SW480 (cell line): Measurements from ENCODE around the gene PAK6.

Experiments used
- DNase-seq: peaks from one replicate; pipeline ENCODE4 v3.0.0-alpha.2; 2016; ENCODE audit warnings: low spot score

Gene PAK6

GRCh38 chr15:40312370-40313158, 73.7 kb downstream of the PAK6 start:
- DNase-seq: no peak

GRCh38 chr15:40313531-40314398, 74.9 kb downstream of the PAK6 start:
- peak; percentile 39 for DNase-seq

DNA sequence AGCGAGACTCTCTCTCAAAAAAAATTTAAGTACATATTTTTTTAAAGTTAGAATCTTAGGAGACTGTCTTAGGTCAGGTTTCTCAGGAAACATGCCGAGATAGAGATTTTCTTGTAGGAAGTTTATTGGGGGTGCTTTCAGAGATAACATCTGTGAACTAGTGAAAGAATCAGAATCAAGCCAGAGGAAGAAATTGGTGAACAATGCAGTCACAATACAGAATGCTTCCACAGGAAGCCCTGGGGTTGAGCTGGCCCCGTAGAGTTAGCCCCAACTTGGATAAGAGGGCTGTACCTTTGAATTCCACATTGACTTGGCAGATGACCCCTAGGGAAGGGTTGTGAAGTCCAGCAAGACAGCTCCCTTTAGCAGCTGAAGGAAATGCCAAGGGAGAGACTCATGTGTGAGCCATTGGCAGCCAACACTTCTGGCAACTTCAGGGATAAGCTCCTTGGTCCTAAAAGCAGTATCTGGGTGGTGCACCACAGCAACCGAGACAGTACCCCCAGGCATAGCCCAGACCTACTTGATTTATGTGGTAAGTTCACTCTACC, 75.9 kb downstream of the PAK6 start:
- DNase-seq: no peak

DNA sequence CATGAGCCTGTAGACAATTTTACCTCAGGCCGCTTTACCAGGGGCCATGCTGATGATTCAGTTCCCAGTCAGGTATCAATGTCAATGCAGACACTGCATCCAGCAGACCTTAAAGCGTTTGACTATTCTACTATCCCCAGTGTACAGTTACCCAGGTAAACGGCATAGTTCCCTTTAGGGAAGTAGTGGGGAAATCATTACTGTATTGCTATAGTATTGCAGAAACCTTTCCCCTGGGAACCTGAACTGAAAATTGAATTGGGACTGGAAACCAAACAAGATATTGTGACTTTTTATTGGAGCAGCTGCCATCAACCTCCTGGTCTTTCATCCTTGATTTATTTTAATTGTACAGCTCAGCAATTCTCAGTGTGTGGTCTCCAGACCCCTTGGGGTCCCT, 78.1 kb downstream of the PAK6 start:
- DNase-seq: no peak

- no peak for DNase-seq
Measured at GRCh38 chr15:40317580-40317979, 78.7 kb downstream of the PAK6 start.

DNA sequence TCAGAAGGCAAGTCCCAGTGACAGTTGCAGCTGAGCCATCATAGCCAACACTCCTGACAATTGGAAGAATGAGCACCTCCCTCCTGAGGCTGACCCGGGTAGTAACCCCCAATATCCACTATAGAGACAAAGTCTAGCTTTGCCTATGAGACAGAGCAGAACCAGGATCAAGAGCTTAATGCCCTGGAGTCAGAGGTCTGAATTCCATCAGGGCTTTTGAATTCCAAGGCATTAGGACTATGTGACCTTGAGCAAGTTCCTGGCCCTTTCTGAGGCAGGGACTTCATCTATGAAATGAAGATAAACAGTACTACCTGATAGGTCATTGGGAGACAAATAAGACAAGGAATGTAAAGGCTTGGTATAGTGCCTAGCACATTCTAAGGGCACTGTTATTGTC, 81.5 kb downstream of the PAK6 start:
- DNase-seq: no peak

DNA sequence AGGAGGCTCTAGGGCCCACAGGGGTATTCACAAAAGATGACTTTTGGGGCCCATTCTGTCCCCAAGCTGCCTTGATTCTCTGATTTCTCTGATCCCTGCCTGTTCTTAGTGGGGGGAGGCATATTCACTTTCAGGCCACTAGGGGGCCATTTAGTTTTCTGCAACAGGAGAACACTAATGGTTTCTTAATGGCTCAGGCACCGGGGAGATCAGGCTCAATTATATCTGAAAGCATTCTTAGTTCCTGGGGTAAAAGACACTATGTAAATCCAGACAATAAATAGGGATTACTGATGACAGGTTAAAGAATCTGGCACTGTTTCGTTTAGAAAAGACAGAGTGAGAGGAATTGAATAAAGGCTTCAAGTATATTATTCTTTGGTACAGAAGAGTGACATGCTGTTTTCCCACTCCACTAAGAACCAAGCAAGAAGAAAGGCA, 82.1 kb downstream of the PAK6 start:
- peak; percentile 67 for DNase-seq

DNA sequence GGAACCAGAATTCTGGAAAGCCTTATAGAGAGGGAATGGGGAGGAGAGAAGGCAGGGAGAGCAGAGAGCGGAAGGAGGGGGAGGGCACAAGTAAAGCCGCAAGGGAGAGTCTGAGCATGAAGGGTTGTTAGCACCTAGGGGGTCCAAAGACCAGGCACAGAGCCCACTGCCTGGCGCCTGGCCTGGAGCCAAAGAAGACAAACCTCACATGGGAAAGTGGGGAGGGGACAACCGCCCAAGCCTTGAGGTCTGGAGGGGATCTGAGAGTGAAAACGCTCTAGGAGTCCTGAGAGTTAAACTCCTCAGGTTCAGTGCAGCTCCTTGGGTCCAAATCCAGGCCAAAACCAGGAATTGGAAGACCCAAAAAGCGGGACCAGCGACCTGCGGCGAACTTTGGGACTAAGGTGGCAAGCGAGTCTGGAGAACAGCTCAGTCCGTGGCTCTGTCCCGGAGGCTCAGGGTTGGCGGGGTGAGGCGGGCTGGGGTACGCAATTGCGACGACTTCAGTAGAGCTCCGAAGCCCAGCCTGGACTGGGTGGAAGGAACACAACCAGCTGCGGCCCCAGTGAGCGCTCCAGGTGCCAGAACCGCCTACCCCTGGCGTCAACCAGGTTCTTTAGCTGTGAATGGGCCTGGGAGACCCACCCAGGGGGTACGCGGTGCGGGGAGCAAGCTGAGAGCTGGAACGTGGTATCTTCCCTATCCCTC, 83.8 kb downstream of the PAK6 start:
- DNase-seq: no peak

DNA sequence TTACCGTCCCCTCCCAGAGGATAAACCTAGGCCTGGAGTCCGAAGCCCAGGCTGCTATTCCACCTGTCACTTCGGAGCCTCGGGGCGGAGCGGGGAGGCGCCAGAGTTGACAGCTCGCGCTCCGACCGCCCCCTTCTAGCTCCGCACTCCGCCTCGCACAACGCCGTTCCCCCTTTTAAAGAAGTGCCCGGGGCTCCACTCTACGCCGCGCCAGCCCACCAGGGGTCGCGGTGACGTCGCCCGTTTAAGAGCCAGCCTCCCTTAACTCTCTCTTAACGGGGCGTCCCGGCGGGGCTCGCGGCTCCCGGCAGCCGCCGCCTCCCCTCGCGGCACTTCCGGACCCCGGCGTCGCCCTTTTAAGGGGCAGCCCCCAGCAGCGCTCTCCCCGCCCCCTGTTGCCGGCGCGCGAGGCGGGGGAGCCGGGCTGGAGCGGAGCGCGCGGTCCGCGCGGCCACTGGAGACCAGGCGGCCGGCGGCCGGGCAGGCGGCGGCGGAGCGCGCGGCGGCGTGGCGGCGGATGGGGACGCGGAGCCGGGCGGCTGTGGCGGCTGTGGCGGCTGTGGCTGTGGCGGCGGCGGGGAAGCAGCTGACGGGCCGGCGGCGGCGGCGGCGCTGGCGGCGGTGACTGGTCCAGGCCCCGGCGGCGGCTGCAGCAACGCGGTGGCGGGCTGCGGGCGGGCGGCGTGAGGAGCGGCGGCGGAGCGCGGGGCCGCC, 84.5 kb downstream of the PAK6 start, which contains the start of gene INAFM2:
TSS of gene INAFM2 (plus strand) at position 454 of the 714 bp plus-strand sequence. CDS start 364 bp downstream, outside the sequence.
- DNase-seq: peak; percentile 90

DNA sequence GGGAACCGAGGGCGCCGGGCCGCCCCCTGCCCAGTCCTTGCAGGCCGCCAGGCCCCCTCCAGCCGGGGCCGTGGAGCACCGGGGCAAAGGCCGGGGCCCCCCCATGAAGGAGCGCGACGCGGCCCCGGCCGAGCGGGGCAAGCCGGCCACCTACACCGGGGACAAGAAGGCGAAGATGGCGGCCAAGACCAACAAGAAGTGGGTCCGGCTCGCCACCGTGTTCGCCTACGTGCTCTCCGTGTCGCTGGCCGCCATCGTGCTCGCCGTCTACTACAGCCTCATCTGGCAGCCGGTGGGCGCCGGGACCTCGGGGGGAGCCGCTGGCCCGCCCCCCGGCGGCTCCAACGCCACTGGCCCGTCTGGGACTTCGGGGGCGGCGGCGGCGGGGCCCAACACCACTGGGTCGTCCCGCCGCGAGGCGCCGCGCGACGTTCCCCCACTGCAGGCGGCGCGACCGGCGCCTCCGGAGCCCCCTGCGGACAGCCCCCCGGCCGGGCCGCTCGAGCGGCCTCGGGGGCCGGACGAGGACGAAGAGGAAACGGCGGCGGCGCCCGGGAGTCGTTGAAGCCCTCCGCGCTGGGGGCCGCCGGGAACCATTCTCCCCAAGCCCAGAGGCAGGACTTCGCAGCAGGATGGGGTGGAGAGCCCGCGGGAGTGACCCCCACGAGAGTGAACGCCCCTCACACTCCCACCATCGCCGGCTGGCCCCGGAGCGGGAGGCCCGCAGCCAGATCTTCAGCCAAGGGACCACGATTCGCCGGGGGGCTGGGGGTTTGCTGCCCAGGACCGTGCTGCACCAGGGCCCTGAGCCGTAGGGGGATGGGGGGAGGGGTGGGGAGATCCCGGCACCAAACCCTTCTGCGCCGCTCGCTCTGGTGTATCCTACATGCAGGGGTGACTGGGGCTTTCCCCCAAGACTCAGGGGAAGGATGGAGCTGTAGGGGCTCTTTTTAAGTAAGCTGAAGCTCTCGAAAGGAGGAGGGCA, 85.4 kb downstream of the PAK6 start:
- DNase-seq: no peak

DNA sequence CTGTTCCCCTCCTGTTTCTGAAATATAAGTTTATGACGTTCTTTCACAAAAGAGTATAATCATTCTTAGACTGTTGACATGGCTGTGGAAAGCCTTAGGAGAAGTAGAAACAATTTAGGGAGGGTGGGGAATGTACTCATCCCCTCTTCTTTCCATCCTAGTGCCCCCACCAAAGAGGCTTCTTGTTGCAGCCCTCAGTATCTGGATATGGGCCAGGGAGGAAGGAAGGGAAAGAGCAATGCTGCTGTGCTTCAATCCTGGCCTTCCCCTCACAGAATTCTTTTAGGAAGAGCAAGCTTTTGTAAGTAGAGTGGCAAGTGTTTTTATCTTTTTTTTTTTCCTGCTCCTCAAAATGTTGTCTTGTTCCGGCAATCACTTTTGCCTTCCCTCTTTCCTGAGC, 86.3 kb downstream of the PAK6 start:
- DNase-seq: no peak

DNA sequence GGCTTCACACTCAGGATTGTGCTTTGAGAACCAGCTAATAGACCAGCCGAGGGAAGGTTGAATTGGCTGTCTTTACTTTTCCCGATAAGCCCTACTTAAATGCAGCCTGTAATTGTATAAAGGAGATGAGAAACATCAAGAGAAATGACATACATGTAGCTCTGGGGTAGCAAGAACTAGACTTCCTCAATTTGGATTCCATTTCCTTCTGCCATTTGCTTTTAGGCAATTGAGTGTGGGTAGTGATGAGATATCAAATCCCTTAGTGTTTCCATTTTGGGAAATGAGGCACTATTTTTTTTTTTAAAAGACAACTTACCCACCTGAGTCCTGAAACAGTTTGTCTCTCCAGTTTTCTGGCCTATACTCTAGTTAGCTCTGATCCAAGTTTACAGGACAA, 86.8 kb downstream of the PAK6 start:
- DNase-seq: no peak
